HepG2 (cell line): ENCODE data around the gene TBC1D25. TPM values are rescaled to one million over a fixed set of nuclear protein-coding genes. Genes with fewer than 3 reads are reported as not detected.
A peak's percentile ranks its signal among the peaks of the same experiment; 100 is the strongest.

ENCODE experiments used
- ADNP ChIP-seq: sonication (generic); formaldehyde crosslinking; IDR thresholded peaks from 2 replicates; pipeline ENCODE4 v1.4.0; 2020; ENCODE audit warnings: missing genetic modification reagents
- AGO1 ChIP-seq: fragments of 200-400 bp; formaldehyde crosslinking; IDR thresholded peaks from 2 replicates; pipeline ENCODE4 v1.6.1; 2017; ENCODE audit warnings: mild to moderate bottlenecking, low read depth, low read length, moderate library complexity; ENCODE audit not compliant: poor library complexity, severe bottlenecking
- AGO2 ChIP-seq: fragments of 200-400 bp; formaldehyde crosslinking; optimal IDR thresholded peaks from 2 replicates; pipeline ENCODE3; 2017; ENCODE audit warnings: mild to moderate bottlenecking, low read depth, low read length, moderate library complexity
- CREM ChIP-seq, 2 experiments: sonication (generic) in 1 of 2; formaldehyde crosslinking in 1 of 2; IDR thresholded peaks; 2 replicates each; pipeline versions ENCODE4 v1.4.0 to v1.6.1; 2016 to 2020; ENCODE audit warnings: antibody characterized with exemption in 1 of 2, mild to moderate bottlenecking in 1 of 2, missing genetic modification reagents in 1 of 2
- ELF1 ChIP-seq: sonication (generic); formaldehyde crosslinking; IDR thresholded peaks from 2 replicates; pipeline ENCODE4 v1.4.0; 2020; ENCODE audit warnings: missing genetic modification reagents
- HIC2 ChIP-seq: sonication (generic); formaldehyde crosslinking; IDR thresholded peaks from 2 replicates; pipeline ENCODE4 v1.9.0; 2022; ENCODE audit warnings: low read depth, missing genetic modification reagents
- HNRNPLL ChIP-seq: fragments of 200-400 bp; formaldehyde crosslinking; IDR thresholded peaks from 2 replicates; pipeline ENCODE4 v1.6.1; 2017; ENCODE audit warnings: mild to moderate bottlenecking, low read depth, low read length; ENCODE audit not compliant: poor library complexity, severe bottlenecking
- KAT8 ChIP-seq: IDR thresholded peaks from 2 replicates; pipeline ENCODE4 v1.6.1; 2016; ENCODE audit warnings: missing genetic modification reagents, missing compliant biosample characterization
- KDM2A ChIP-seq: sonication (generic); formaldehyde crosslinking; IDR thresholded peaks from 2 replicates; pipeline ENCODE4 v1.4.0; 2020; ENCODE audit warnings: low read depth, missing genetic modification reagents, borderline replicate concordance
- KLF12 ChIP-seq: sonication (generic); formaldehyde crosslinking; IDR thresholded peaks from 2 replicates; pipeline ENCODE4 v1.4.0; 2020; ENCODE audit warnings: missing genetic modification reagents, borderline replicate concordance
- KMT2B ChIP-seq: IDR thresholded peaks from 2 replicates; pipeline ENCODE4 v1.6.1; 2016; ENCODE audit warnings: missing genetic modification reagents, missing compliant biosample characterization
- MXI1 ChIP-seq: IDR thresholded peaks from 3 replicates; pipeline ENCODE4 v1.6.1; 2012; ENCODE audit warnings: low read depth, low read length, inconsistent platforms, borderline replicate concordance
- MYNN ChIP-seq: sonication (generic); formaldehyde crosslinking; IDR thresholded peaks from 2 replicates; pipeline ENCODE4 v1.4.0; 2020; ENCODE audit warnings: mild to moderate bottlenecking, low read depth, missing genetic modification reagents
- PRPF4 ChIP-seq: fragments of 200-400 bp; formaldehyde crosslinking; IDR thresholded peaks from 2 replicates; pipeline ENCODE4 v1.6.1; 2016; ENCODE audit warnings: low read length, low read depth; ENCODE audit not compliant: poor library complexity, severe bottlenecking
- RBFOX2 ChIP-seq: fragments of 200-400 bp; formaldehyde crosslinking; IDR thresholded peaks from 2 replicates; pipeline ENCODE4 v1.6.1; 2017; ENCODE audit warnings: low read depth, mild to moderate bottlenecking, low read length
- TBX2 ChIP-seq: sonication (generic); formaldehyde crosslinking; IDR thresholded peaks from 2 replicates; pipeline ENCODE4 v1.5.0; 2020; ENCODE audit warnings: missing genetic modification reagents, mild to moderate bottlenecking, borderline replicate concordance
- TBX3 ChIP-seq: fragments of 450-650 bp; IDR thresholded peaks from 2 replicates; pipeline ENCODE4 v1.6.1; 2017; ENCODE audit warnings: antibody characterized with exemption, mild to moderate bottlenecking, inconsistent platforms, borderline replicate concordance
- THAP11 ChIP-seq: IDR thresholded peaks from 2 replicates; pipeline ENCODE4 v1.6.1; 2016; ENCODE audit warnings: missing biosample characterization, missing genetic modification reagents
- U2AF2 ChIP-seq: fragments of 200-400 bp; formaldehyde crosslinking; IDR thresholded peaks from 2 replicates; pipeline ENCODE4 v1.6.1; 2017; ENCODE audit warnings: low read depth, mild to moderate bottlenecking, low read length
- ZMYM3 ChIP-seq: sonication (generic); formaldehyde crosslinking; IDR thresholded peaks from 2 replicates; pipeline ENCODE4 v1.5.1; 2020; ENCODE audit warnings: mild to moderate bottlenecking, missing genetic modification reagents
- ZNF605 ChIP-seq: sonication (generic); formaldehyde crosslinking; IDR thresholded peaks from 2 replicates; pipeline ENCODE4 v1.8.0; 2022; ENCODE audit warnings: mild to moderate bottlenecking, missing genetic modification reagents
- ZNF607 ChIP-seq: sonication (generic); formaldehyde crosslinking; IDR thresholded peaks from 2 replicates; pipeline ENCODE4 v1.5.1; 2020; ENCODE audit warnings: missing genetic modification reagents, mild to moderate bottlenecking, borderline replicate concordance
- ZNF749 ChIP-seq: sonication (generic); formaldehyde crosslinking; IDR thresholded peaks from 2 replicates; pipeline ENCODE4 v1.8.0; 2022; ENCODE audit warnings: mild to moderate bottlenecking, missing genetic modification reagents, moderate library complexity, borderline replicate concordance
- ZNF773 ChIP-seq: sonication (generic); formaldehyde crosslinking; IDR thresholded peaks from 2 replicates; pipeline ENCODE4 v1.4.0; 2020; ENCODE audit warnings: missing genetic modification reagents, borderline replicate concordance
- polyA plus RNA-seq, 8 experiments: library from polyadenylated mRNA; depleted of rRNA in 3 of 8; stranded (reverse) in 7 of 8; unstranded in 1 of 8; fragments of >200 nt; fragmentation: Illumina TruSeq in 4 of 8; extraction: Trizol in 4 of 8; gene quantifications; 2 replicates each; pipeline versions ENCODE4 v1.2.1 to v1.2.3, GENCODE V29; 2011 to 2016; ENCODE audit warnings: low read depth in 4 of 8, missing spikeins in 1 of 8, mixed read lengths in 1 of 8; ENCODE audit not compliant: insufficient read depth in 1 of 8
- total RNA-seq, 5 experiments: library from RNA; depleted of rRNA; stranded (reverse); fragments of >200 nt; fragmentation: Illumina TruSeq; extraction: Trizol; gene quantifications; 2 replicates each; pipeline ENCODE4 v1.2.3, GENCODE V29; 2016; ENCODE audit warnings: low read depth in 1 of 5
- TF ChIP-seq, protein P1 (sequence below): sonication (generic); formaldehyde crosslinking; IDR thresholded peaks from 2 replicates; pipeline ENCODE4 v1.4.0; 2020; ENCODE audit warnings: missing genetic modification reagents
- TF ChIP-seq, protein P2 (sequence below): IDR thresholded peaks from 2 replicates; pipeline ENCODE4 v1.6.1; 2018; ENCODE audit warnings: missing genetic modification reagents, mild to moderate bottlenecking, missing compliant biosample characterization

Gene TBC1D25
- total and polyA plus RNA-seq, 2 of the 13 experiments (the other 11 are each of a cell fraction or from before 2014, with no cell fraction given), result 3.5 to 4.7 TPM

GRCh38 chrX:48539345-48540027 lies at the start of gene TBC1D25 (continued):
- TF ChIP-seq, protein P1, sequence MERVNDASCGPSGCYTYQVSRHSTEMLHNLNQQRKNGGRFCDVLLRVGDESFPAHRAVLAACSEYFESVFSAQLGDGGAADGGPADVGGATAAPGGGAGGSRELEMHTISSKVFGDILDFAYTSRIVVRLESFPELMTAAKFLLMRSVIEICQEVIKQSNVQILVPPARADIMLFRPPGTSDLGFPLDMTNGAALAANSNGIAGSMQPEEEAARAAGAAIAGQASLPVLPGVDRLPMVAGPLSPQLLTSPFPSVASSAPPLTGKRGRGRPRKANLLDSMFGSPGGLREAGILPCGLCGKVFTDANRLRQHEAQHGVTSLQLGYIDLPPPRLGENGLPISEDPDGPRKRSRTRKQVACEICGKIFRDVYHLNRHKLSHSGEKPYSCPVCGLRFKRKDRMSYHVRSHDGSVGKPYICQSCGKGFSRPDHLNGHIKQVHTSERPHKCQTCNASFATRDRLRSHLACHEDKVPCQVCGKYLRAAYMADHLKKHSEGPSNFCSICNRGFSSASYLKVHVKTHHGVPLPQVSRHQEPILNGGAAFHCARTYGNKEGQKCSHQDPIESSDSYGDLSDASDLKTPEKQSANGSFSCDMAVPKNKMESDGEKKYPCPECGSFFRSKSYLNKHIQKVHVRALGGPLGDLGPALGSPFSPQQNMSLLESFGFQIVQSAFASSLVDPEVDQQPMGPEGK (CRISPR knock-in tag), result peak; percentile 63; the same call in 1 of the 2 replicates
- peak; percentile 97 for TF ChIP-seq TBX3
- TF ChIP-seq ADNP, result no peak
- TF ChIP-seq CREM (IDR thresholded peaks at IDR 0.05), result peak; percentile 82
- no peak for TF ChIP-seq CREM (CRISPR knock-in tag; IDR thresholded peaks at IDR 0.05)
- peak; percentile 25; the same call in 1 of the 2 replicates for TF ChIP-seq THAP11 (CRISPR knock-in tag)
- peak; percentile 73 for TF ChIP-seq RBFOX2
- no peak for TF ChIP-seq AGO1
- TF ChIP-seq ZNF605 (CRISPR knock-in tag), result no peak
- TF ChIP-seq ELF1 (CRISPR knock-in tag), result peak; percentile 91
- TF ChIP-seq U2AF2, result no peak
- no peak for TF ChIP-seq ZNF749 (CRISPR knock-in tag)
- TF ChIP-seq AGO2, result peak; percentile 31
- no peak for TF ChIP-seq PRPF4
- TF ChIP-seq MXI1, result peak; percentile 68; the same call in 1 of the 3 replicates
- no peak for TF ChIP-seq KLF12 (CRISPR knock-in tag)
- TF ChIP-seq, protein P2, sequence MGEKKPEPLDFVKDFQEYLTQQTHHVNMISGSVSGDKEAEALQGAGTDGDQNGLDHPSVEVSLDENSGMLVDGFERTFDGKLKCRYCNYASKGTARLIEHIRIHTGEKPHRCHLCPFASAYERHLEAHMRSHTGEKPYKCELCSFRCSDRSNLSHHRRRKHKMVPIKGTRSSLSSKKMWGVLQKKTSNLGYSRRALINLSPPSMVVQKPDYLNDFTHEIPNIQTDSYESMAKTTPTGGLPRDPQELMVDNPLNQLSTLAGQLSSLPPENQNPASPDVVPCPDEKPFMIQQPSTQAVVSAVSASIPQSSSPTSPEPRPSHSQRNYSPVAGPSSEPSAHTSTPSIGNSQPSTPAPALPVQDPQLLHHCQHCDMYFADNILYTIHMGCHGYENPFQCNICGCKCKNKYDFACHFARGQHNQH, result no peak
- TF ChIP-seq KDM2A (CRISPR knock-in tag), result peak; percentile 74; the same call in 1 of the 2 replicates
- peak; percentile 72 for TF ChIP-seq HNRNPLL
- 0 out of 2 replicates have a peak, but pooled peaks have one; percentile 11 for TF ChIP-seq KMT2B
- TF ChIP-seq MYNN (CRISPR knock-in tag), result no peak
- peak; percentile 98 for TF ChIP-seq TBX2 (CRISPR knock-in tag)
- TF ChIP-seq ZMYM3 (CRISPR knock-in tag), result 0 out of 2 replicates have a peak, but pooled peaks have one; percentile 29
- TF ChIP-seq ZNF773, result no peak
- no peak for TF ChIP-seq HIC2 (CRISPR knock-in tag)
- TF ChIP-seq KAT8, result peak; percentile 22; the same call in 1 of the 2 replicates
- TF ChIP-seq ZNF607 (CRISPR knock-in tag), result peak; percentile 69; the same call in 1 of the 2 replicates
